A549 (cell line): ENCODE measurements around the gene TM9SF4. TPM values are rescaled to one million over a fixed set of nuclear protein-coding genes. Genes with fewer than 3 reads are reported as not detected.

Source experiments
- ATAC-seq, 2 experiments: fragments of 200-7000 bp in 1 of 2; fragments of >200 bp in 1 of 2; cut with Nextera tagmentation in 1 of 2; cut with Tn5 transposase in 1 of 2; 3 replicates each; pipeline versions ENCODE4 v1.8.0 to v1.9.1; 2018 to 2020; ENCODE audit warnings: mild to moderate bottlenecking in 1 of 2, moderate library complexity in 1 of 2
- CTCF ChIA-PET: fragments of 300-600 bp; sonication (Branson Sonifier 250); formaldehyde crosslinking; extraction: SDS; loops from one replicate; lab custom pipeline; 2021; ENCODE audit warnings: antibody characterized with exemption, inconsistent platforms; lab: Yijun Ruan, JAX
- POLR2A ChIA-PET: fragments of 350-600 bp; formaldehyde crosslinking; extraction: SDS; loops from one replicate; lab custom pipeline; 2021; ENCODE audit warnings: antibody characterized with exemption, inconsistent platforms; lab: Yijun Ruan, JAX
- DNase-seq, 2 experiments: peaks; one replicate each; pipeline versions ENCODE4 v3.0.0 to v3.0.0-alpha.2; 2011 to 2016; ENCODE audit warnings: low read depth in 1 of 2, low spot score in 1 of 2
- FAIRE-seq: peaks from 2 replicates; lab custom pipeline; 2011; peaks lifted over from hg19 to GRCh38; lab: Jason Lieb, UNC
- H3K27ac ChIP-seq, 2 experiments: fragments of >200 bp; sonication (Bioruptor Twin); formaldehyde crosslinking; 3 replicates each; pipeline ENCODE4 v1.5.1; 2016 to 2017
- H3K4me1 ChIP-seq: fragments of >200 bp; sonication (Bioruptor Twin); formaldehyde crosslinking; 3 replicates; pipeline ENCODE4 v1.6.1; 2016
- H3K4me2 ChIP-seq: fragments of >200 bp; sonication (Bioruptor Twin); formaldehyde crosslinking; 3 replicates; pipeline ENCODE4 v1.6.1; 2016
- H3K4me3 ChIP-seq: fragments of >200 bp; sonication (Bioruptor Twin); formaldehyde crosslinking; 3 replicates; pipeline ENCODE4 v1.5.1; 2016
- H3K9me3 ChIP-seq: fragments of >200 bp; sonication (Bioruptor Twin); formaldehyde crosslinking; 3 replicates; pipeline ENCODE4 v1.6.1; 2016
- CBX2 ChIP-seq: fragments of 200-600 bp; sonication (generic); IDR thresholded peaks from 2 replicates; pipeline ENCODE4 v1.6.1; 2016; ENCODE audit warnings: low read depth, mild to moderate bottlenecking, borderline replicate concordance
- CHD2 ChIP-seq: fragments of 150-350 bp; IDR thresholded peaks from 2 replicates; pipeline ENCODE4 v1.6.1; 2014; ENCODE audit warnings: low read length; ENCODE audit not compliant: partially characterized antibody
- EHF ChIP-seq: fragments of 250-450 bp; sonication (Bioruptor Pico); IDR thresholded peaks from 2 replicates; pipeline ENCODE4 v1.5.0; 2020; ENCODE audit warnings: mild to moderate bottlenecking
- ESRRA ChIP-seq: fragments of 150-350 bp; IDR thresholded peaks from 2 replicates; pipeline ENCODE4 v1.6.1; 2014; ENCODE audit warnings: mild to moderate bottlenecking, low read length, borderline replicate concordance
- FOSB ChIP-seq: fragments of 250-450 bp; sonication (Bioruptor Pico); IDR thresholded peaks from 2 replicates; pipeline ENCODE4 v1.5.0; 2020; ENCODE audit warnings: mild to moderate bottlenecking, moderate library complexity
- FOSL2 ChIP-seq, 2 experiments: fragments of 450-650 bp in 1 of 2; fragments of >200 bp in 1 of 2; sonication (Bioruptor Twin) in 1 of 2; formaldehyde crosslinking; IDR thresholded peaks; 2 replicates each; pipeline versions ENCODE4 v1.5.0 to v1.6.1; 2016 to 2020; ENCODE audit warnings: mild to moderate bottlenecking in 1 of 2, moderate library complexity in 1 of 2
- HDAC2 ChIP-seq: fragments of 200-600 bp; sonication (generic); IDR thresholded peaks from 2 replicates; pipeline ENCODE4 v1.6.1; 2016
- HOXB5 ChIP-seq: fragments of 250-450 bp; sonication (Bioruptor Pico); IDR thresholded peaks from 2 replicates; pipeline ENCODE4 v1.5.0; 2020; ENCODE audit warnings: mild to moderate bottlenecking, moderate library complexity
- JUNB ChIP-seq: fragments of >200 bp; sonication (Bioruptor Twin); formaldehyde crosslinking; IDR thresholded peaks from 2 replicates; pipeline ENCODE4 v1.6.1; 2016
- MAFK ChIP-seq: fragments of 450-650 bp; IDR thresholded peaks from 2 replicates; pipeline ENCODE4 v1.6.1; 2014; ENCODE audit not compliant: partially characterized antibody
- MYC ChIP-seq: IDR thresholded peaks from 2 replicates; pipeline ENCODE4 v1.6.1; 2012; ENCODE audit warnings: mild to moderate bottlenecking, inconsistent platforms, low read length, improper control_type of control experiment, borderline replicate concordance
- NFE2L2 ChIP-seq: fragments of 150-350 bp; conservative IDR thresholded peaks from 2 replicates; pipeline ENCODE4 v1.6.1; 2014; ENCODE audit warnings: low read length
- NR3C1 ChIP-seq: fragments of >200 bp; sonication (Bioruptor Twin); formaldehyde crosslinking; IDR thresholded peaks from 3 replicates; pipeline ENCODE4 v1.6.1; 2017
- PHF8 ChIP-seq: fragments of 200-600 bp; sonication (generic); IDR thresholded peaks from 2 replicates; pipeline ENCODE4 v1.6.1; 2016; ENCODE audit warnings: low read depth, mild to moderate bottlenecking, antibody characterized with exemption, moderate library complexity, borderline replicate concordance
- POLR2A ChIP-seq: IDR thresholded peaks from 2 replicates; pipeline ENCODE4 v1.6.1; 2012; ENCODE audit warnings: mild to moderate bottlenecking, low read length
- RCOR1 ChIP-seq: fragments of 150-350 bp; IDR thresholded peaks from 2 replicates; pipeline ENCODE4 v1.6.1; 2014; ENCODE audit warnings: antibody characterized with exemption, low read length, low read depth
- RFX5 ChIP-seq: fragments of 450-650 bp; IDR thresholded peaks from 2 replicates; pipeline ENCODE4 v1.7.1; 2014; ENCODE audit warnings: antibody characterized with exemption, mild to moderate bottlenecking, moderate library complexity
- RNF2 ChIP-seq: fragments of 200-600 bp; sonication (generic); IDR thresholded peaks from 2 replicates; pipeline ENCODE4 v1.6.1; 2016; ENCODE audit warnings: low read depth, mild to moderate bottlenecking, antibody characterized with exemption, moderate library complexity, borderline replicate concordance
- TFCP2L1 ChIP-seq: fragments of 250-450 bp; sonication (Bioruptor Pico); IDR thresholded peaks from 2 replicates; pipeline ENCODE4 v1.5.0; 2021; ENCODE audit warnings: mild to moderate bottlenecking
- ZC3H11A ChIP-seq: fragments of 450-650 bp; IDR thresholded peaks from 2 replicates; pipeline ENCODE4 v1.6.1; 2014; ENCODE audit warnings: antibody characterized with exemption, mild to moderate bottlenecking
- ZNF302 ChIP-seq: fragments of 250-450 bp; sonication (Bioruptor Pico); IDR thresholded peaks from 2 replicates; pipeline ENCODE4 v1.9.0; 2021; ENCODE audit warnings: inconsistent platforms, mild to moderate bottlenecking, moderate library complexity
- ZSCAN20 ChIP-seq: fragments of 250-450 bp; sonication (Bioruptor Pico); IDR thresholded peaks from 2 replicates; pipeline ENCODE4 v1.8.0; 2022; ENCODE audit warnings: mild to moderate bottlenecking, moderate library complexity
- WGBS: methylation state at CpG from one replicate; pipeline ENCODE4 v1.1.6; 2017; ENCODE audit errors: missing lambda C conversion rate; 5-methylcytosine and 5-hydroxymethylcytosine counted together
- polyA plus RNA-seq, 4 experiments: library from polyadenylated mRNA; depleted of rRNA in 3 of 4; stranded (reverse); fragments of >200 nt; fragmentation: RNase III in 1 of 4; extraction: RNeasy Plus Mini Kit Qiagen cat#74134 plus additional on column Dnase treatment in 1 of 4; gene quantifications; 2 replicates in 3 of 4; 3 replicates in 1 of 4; pipeline ENCODE4 v1.2.3, GENCODE V29; 2011 to 2017
- TF ChIP-seq, protein P1 (sequence below): fragments of 250-450 bp; sonication (Bioruptor Pico); IDR thresholded peaks from 2 replicates; pipeline ENCODE4 v1.5.0; 2020; ENCODE audit warnings: low read depth, mild to moderate bottlenecking, moderate library complexity
- TF ChIP-seq, protein P2 (sequence below): fragments of >200 bp; sonication (Bioruptor Twin); formaldehyde crosslinking; IDR thresholded peaks from 3 replicates; pipeline ENCODE4 v1.5.1; 2016

TM9SF4 gene
- polyA plus RNA-seq, 2 of the 4 experiments (the other 2 are of a cell fraction): 52.3 to 60.0 TPM

DNA sequence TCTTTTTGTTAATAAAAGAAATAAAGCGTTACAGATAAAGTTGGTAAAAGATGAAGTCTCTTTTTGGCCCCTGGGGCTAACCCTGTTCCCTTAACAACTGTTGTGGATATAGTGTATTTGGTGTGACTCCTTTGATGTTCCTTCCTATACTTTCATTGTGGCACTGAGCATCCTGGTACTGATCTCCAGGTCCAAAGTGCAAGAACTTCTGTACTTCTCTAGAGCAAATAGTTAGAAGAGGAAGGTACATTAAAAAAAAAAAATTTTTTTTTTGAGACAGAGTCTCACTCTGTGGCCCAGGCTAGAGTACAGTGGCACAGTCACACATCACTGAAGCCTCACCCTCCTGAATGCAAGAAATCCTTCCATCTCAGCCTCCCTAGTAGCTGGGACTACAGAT, 104.4 kb downstream of the TM9SF4 start:
- no peaks in the 10 kb centered on the region for H3K9me3 ChIP-seq
- ATAC-seq: no peak
- TF ChIP-seq FOSB (CRISPR knock-in tag): no peak
- no peak for TF ChIP-seq TFCP2L1 (CRISPR knock-in tag)
- no peak for TF ChIP-seq NR3C1
- TF ChIP-seq FOSL2 (IDR thresholded peaks at IDR 0.05): no peak
- no peak for TF ChIP-seq FOSL2 (CRISPR knock-in tag; IDR thresholded peaks at IDR 0.05)
- TF ChIP-seq ZC3H11A: no peak
- no peak for TF ChIP-seq RNF2
- no peak for TF ChIP-seq POLR2A
- TF ChIP-seq HOXB5 (CRISPR knock-in tag): no peak
- TF ChIP-seq HDAC2: no peak
- TF ChIP-seq, protein P1, sequence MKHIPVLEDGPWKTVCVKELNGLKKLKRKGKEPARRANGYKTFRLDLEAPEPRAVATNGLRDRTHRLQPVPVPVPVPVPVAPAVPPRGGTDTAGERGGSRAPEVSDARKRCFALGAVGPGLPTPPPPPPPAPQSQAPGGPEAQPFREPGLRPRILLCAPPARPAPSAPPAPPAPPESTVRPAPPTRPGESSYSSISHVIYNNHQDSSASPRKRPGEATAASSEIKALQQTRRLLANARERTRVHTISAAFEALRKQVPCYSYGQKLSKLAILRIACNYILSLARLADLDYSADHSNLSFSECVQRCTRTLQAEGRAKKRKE: no peak
- no peak for TF ChIP-seq EHF
- TF ChIP-seq ZSCAN20 (CRISPR knock-in tag): no peak
- TF ChIP-seq CHD2: no peak
- TF ChIP-seq MAFK: no peak
- TF ChIP-seq, all 56 proteins: peak for 0
- peaks cover 10% of the 10 kb centered on the region for H3K4me1 ChIP-seq
- no peak overlapping the region for H3K4me2 ChIP-seq
- DNase-seq (no peak), FAIRE-seq (no peak)
- WGBS: 89% methylated on average over 1 of the region's 1 CpG
- POLR2A ChIA-PET: no interaction called here
- CTCF ChIA-PET: no interaction called here
- H3K4me3 ChIP-seq: no peak overlapping the region
- H3K27ac ChIP-seq: no peak overlapping the region

DNA sequence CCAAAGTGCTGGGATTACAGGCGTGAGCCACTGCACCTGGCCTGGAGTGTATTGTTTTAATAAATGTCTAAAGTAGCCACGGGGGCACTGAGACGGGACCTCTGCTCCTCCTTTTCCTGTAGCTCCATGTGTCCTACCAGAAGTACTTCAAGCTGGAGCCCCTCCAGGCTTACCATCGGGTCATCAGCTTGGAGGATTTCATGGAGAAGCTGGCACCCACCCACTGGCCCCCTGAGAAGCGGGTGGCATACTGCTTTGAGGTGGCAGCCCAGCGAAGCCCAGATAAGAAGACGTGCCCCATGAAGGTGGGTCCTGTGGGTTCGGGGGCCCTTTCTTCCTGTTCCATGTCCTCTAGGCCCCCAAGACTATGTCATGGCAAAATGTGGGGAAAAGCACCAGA, 105.6 kb downstream of the TM9SF4 start:
- TF ChIP-seq TFCP2L1 (CRISPR knock-in tag): no peak
- TF ChIP-seq NR3C1: no peak
- TF ChIP-seq RNF2: no peak
- TF ChIP-seq HOXB5 (CRISPR knock-in tag): no peak
- TF ChIP-seq CHD2: no peak
- TF ChIP-seq, protein P1: no peak
- no peak for TF ChIP-seq PHF8
- no peak for TF ChIP-seq RCOR1
- TF ChIP-seq NFE2L2: no peak
- no peak for TF ChIP-seq ZNF302 (CRISPR knock-in tag)
- TF ChIP-seq RFX5: no peak
- TF ChIP-seq, protein P2, sequence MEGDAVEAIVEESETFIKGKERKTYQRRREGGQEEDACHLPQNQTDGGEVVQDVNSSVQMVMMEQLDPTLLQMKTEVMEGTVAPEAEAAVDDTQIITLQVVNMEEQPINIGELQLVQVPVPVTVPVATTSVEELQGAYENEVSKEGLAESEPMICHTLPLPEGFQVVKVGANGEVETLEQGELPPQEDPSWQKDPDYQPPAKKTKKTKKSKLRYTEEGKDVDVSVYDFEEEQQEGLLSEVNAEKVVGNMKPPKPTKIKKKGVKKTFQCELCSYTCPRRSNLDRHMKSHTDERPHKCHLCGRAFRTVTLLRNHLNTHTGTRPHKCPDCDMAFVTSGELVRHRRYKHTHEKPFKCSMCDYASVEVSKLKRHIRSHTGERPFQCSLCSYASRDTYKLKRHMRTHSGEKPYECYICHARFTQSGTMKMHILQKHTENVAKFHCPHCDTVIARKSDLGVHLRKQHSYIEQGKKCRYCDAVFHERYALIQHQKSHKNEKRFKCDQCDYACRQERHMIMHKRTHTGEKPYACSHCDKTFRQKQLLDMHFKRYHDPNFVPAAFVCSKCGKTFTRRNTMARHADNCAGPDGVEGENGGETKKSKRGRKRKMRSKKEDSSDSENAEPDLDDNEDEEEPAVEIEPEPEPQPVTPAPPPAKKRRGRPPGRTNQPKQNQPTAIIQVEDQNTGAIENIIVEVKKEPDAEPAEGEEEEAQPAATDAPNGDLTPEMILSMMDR: no peak
- no peak for TF ChIP-seq MYC
- no peak for TF ChIP-seq CBX2
- TF ChIP-seq JUNB: no peak
- TF ChIP-seq ESRRA: no peak
- no peaks in the 10 kb centered on the region for H3K9me3 ChIP-seq
- H3K4me3 ChIP-seq: no peak overlapping the region
- 87% methylated on average over 8 of the region's 8 CpGs for WGBS
- DNase-seq: no peak
- H3K27ac ChIP-seq: no peak overlapping the region
- no peaks in the 10 kb centered on the region for H3K4me1 ChIP-seq
- ChIA-PET CTCF (interaction anchor here (1.1 to 1.3 kb wide), 2 partner anchors 10 to 17 kb away, joined by 3 to 4 read pairs; no protein-coding TSS in a partner anchor), POLR2A (no interaction called here)
- ATAC-seq: no peak
- no peak for FAIRE-seq
- H3K4me2 ChIP-seq: no peak overlapping the region
